HL-60 (cell line): ENCODE data around the gene CHST11.

Experiments
- CTCF ChIP-seq: IDR thresholded peaks from one replicate; pipeline ENCODE4 v1.5.1; 2011; ENCODE audit warnings: low read length, control low read depth, inconsistent platforms; ENCODE audit not compliant: insufficient read depth
- GABPA ChIP-seq: IDR thresholded peaks from 2 replicates; pipeline ENCODE4 v1.6.1; 2012; ENCODE audit warnings: low read depth
- POLR2AphosphoS5 ChIP-seq: IDR thresholded peaks from 2 replicates; pipeline ENCODE4 v1.6.1; 2012; ENCODE audit warnings: low read depth
- REST ChIP-seq: IDR thresholded peaks from 2 replicates; pipeline ENCODE4 v1.6.1; 2012; ENCODE audit warnings: low read depth; ENCODE audit not compliant: insufficient replicate concordance

- TF ChIP-seq CTCF (no peak), POLR2AphosphoS5 (no peak), REST (no peak), GABPA (no peak)
These were observed 109.7 kb downstream of the CHST11 start for GRCh38 chr12:104566244-104566993.
